Caco-2 (cell line): ENCODE data around the gene BCAS3. TPM values are rescaled to one million over a fixed set of nuclear protein-coding genes. Genes with fewer than 3 reads are reported as not detected.

Experiments used
- BruUV-seq: library from RNA; stranded (reverse); fragments of 400-500 nt; replicated peaks from 2 replicates; lab custom pipeline; 2021; lab: Mats Ljungman, UMichigan
- CTCF ChIA-PET: fragments of 300-600 bp; sonication (Branson Sonifier 250); formaldehyde crosslinking; loops from one replicate; lab custom pipeline; 2022; ENCODE audit warnings: antibody characterized with exemption; lab: Charles Lee
- POLR2A ChIA-PET: fragments of 300-600 bp; sonication (Branson Sonifier 250); formaldehyde crosslinking; loops from one replicate; lab custom pipeline; 2022; ENCODE audit warnings: antibody characterized with exemption; lab: Charles Lee
- DNase-seq, 2 experiments: peaks; one replicate each; pipeline versions ENCODE4 v3.0.0 to v3.0.0-alpha.2; 2020 to 2022
- H3K27me3 ChIP-seq: replicated peaks from 2 replicates; pipeline ENCODE4 v1.6.0; 2011; ENCODE audit warnings: low read length; ENCODE audit not compliant: control insufficient read depth, insufficient read depth
- H3K36me3 ChIP-seq: 2 replicates; pipeline ENCODE4 v1.5.1; 2011; ENCODE audit warnings: low read length; ENCODE audit not compliant: control insufficient read depth, insufficient read depth
- H3K4me1 ChIP-seq: fragments of 250-450 bp; sonication (Bioruptor Pico); 2 replicates; pipeline ENCODE4 v1.5.1; 2020; ENCODE audit warnings: mild to moderate bottlenecking
- H3K4me3 ChIP-seq: 2 replicates; pipeline ENCODE4 v1.5.1; 2011; ENCODE audit warnings: low read depth, mild to moderate bottlenecking, control low read depth, low read length
- H3K9me3 ChIP-seq: fragments of 250-450 bp; sonication (Bioruptor Pico); 2 replicates; pipeline ENCODE4 v1.5.1; 2020; ENCODE audit warnings: mild to moderate bottlenecking, moderate library complexity
- H3K27ac Mint-ChIP-seq: one replicate; pipeline ENCODE4 v1.8.0; 2022; ENCODE audit warnings: mixed read lengths; ENCODE audit not compliant: unreplicated experiment
- H3K27me3 Mint-ChIP-seq: one replicate; pipeline ENCODE4 v1.8.0; 2022; ENCODE audit warnings: mixed read lengths; ENCODE audit not compliant: insufficient read depth, unreplicated experiment
- H3K36me3 Mint-ChIP-seq: one replicate; pipeline ENCODE4 v1.8.0; 2022; ENCODE audit warnings: mild to moderate bottlenecking, mixed read lengths; ENCODE audit not compliant: insufficient read depth, unreplicated experiment
- H3K4me1 Mint-ChIP-seq: one replicate; pipeline ENCODE4 v1.8.0; 2022; ENCODE audit warnings: low read depth, mixed read lengths; ENCODE audit not compliant: unreplicated experiment
- H3K4me3 Mint-ChIP-seq: one replicate; pipeline ENCODE4 v1.8.0; 2022; ENCODE audit warnings: mild to moderate bottlenecking, moderate library complexity, mixed read lengths; ENCODE audit not compliant: unreplicated experiment
- H3K9me3 Mint-ChIP-seq: one replicate; pipeline ENCODE4 v1.8.0; 2022; ENCODE audit warnings: mixed read lengths; ENCODE audit not compliant: unreplicated experiment
- CTCF ChIP-seq, 2 experiments: fragments of 200-600 bp in 1 of 2; IDR thresholded peaks; 1 replicate in 1 of 2; 2 replicates in 1 of 2; pipeline versions ENCODE4 v1.5.1 to v1.8.0; 2011 to 2022; ENCODE audit warnings: antibody characterized with exemption in 1 of 2, control low read depth in 1 of 2, inconsistent platforms in 1 of 2, low read depth in 1 of 2, low read length in 1 of 2, mild to moderate bottlenecking in 1 of 2, moderate library complexity in 1 of 2; ENCODE audit not compliant: insufficient read depth in 1 of 2, severe bottlenecking in 1 of 2, unreplicated experiment in 1 of 2
- intact Hi-C: fragments of 100-400 bp; cut with micrococcal nuclease; formaldehyde crosslinking; loops from one replicate; pipeline ENCODE4 v1.10.0; 2022; ENCODE audit not compliant: unreplicated experiment
- total RNA-seq: library from RNA; stranded (reverse); gene quantifications from 2 replicates; pipeline ENCODE4 v1.2.3, GENCODE V29; 2022

The BCAS3 gene
- total RNA-seq, 1 experiment from 2014 or later, result 44.1 TPM

GRCh38 chr17:60653569-60653968 lies 24.1 kb upstream of the BCAS3 start:
- Mint-ChIP-seq H3K36me3 (peaks cover 36% of the 10 kb centered on the region), H3K4me3 (no peak overlapping the region), H3K27me3 (no peaks in the 10 kb centered on the region), H3K27ac (no peak overlapping the region), H3K9me3 (no peaks in the 10 kb centered on the region), H3K4me1 (no peaks in the 10 kb centered on the region)
- ChIA-PET CTCF (no interaction called here), POLR2A (no interaction called here)
- Histone ChIP-seq H3K4me3 (no peak overlapping the region), H3K9me3 (no peaks in the 10 kb centered on the region), H3K4me1 (no peaks in the 10 kb centered on the region), H3K27me3 (no peaks in the 10 kb centered on the region), H3K36me3 (no peaks in the 10 kb centered on the region)
- BruUV-seq, result no TSS peak
- TF ChIP-seq CTCF (IDR thresholded peaks at IDR 0.05; ENCODE audit: insufficient read depth in 1 of 2, low read depth in 1 of 2, low read length in 1 of 2, severe bottlenecking in 1 of 2, unreplicated experiment in 1 of 2), result no peak
- intact Hi-C loops, result no loop called here
- DNase-seq, result no peak

- CTCF ChIA-PET, result no interaction called here
- Mint-ChIP-seq H3K36me3 (peaks cover 12% of the 10 kb centered on the region), H3K27me3 (no peaks in the 10 kb centered on the region), H3K4me1 (no peaks in the 10 kb centered on the region), H3K4me3 (no peak overlapping the region), H3K9me3 (no peaks in the 10 kb centered on the region), H3K27ac (no peak overlapping the region)
- H3K36me3 ChIP-seq, result no peaks in the 10 kb centered on the region
- POLR2A ChIA-PET, result no interaction called here
- H3K9me3 ChIP-seq, result no peaks in the 10 kb centered on the region
- H3K27me3 ChIP-seq, result no peaks in the 10 kb centered on the region
- H3K4me3 ChIP-seq, result no peak overlapping the region
- BruUV-seq, result no TSS peak
- DNase-seq, result no peak
- intact Hi-C loops, result no loop called here
- no peaks in the 10 kb centered on the region for H3K4me1 ChIP-seq
- TF ChIP-seq CTCF (IDR thresholded peaks at IDR 0.05; ENCODE audit: insufficient read depth in 1 of 2, low read depth in 1 of 2, low read length in 1 of 2, severe bottlenecking in 1 of 2, unreplicated experiment in 1 of 2), result no peak
Measured at GRCh38 chr17:60656499-60656898, 21.2 kb upstream of the BCAS3 start.

DNA sequence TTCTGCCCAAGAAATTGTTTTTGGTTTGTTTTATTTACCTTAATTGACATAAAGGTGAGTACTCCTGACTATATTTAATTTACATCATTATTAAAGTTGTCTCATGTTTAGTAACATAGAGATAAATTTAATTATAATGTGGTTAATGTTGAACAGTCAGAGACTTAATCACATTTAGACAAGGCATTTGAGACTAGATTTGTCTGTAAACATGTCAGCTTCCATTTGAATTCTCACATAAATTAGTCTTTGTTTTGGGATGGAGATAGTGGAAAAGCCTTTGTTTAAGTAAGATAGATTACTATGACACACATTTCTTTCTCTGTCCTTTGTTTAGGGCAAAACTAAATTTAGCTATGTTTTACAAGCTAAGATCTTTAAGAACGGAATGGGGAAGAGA lies 18.5 kb upstream of the BCAS3 start:
- no TSS peak for BruUV-seq
- no peak overlapping the region for H3K27ac Mint-ChIP-seq
- Histone ChIP-seq H3K27me3 (no peaks in the 10 kb centered on the region), H3K4me1 (no peaks in the 10 kb centered on the region), H3K4me3 (no peak overlapping the region), H3K9me3 (no peaks in the 10 kb centered on the region), H3K36me3 (no peaks in the 10 kb centered on the region)
- ChIA-PET POLR2A (no interaction called here), CTCF (no interaction called here)
- DNase-seq, result no peak
- H3K27me3 Mint-ChIP-seq, result no peaks in the 10 kb centered on the region
- H3K9me3 Mint-ChIP-seq, result no peaks in the 10 kb centered on the region
- peaks cover 6% of the 10 kb centered on the region for H3K36me3 Mint-ChIP-seq
- TF ChIP-seq CTCF (IDR thresholded peaks at IDR 0.05; ENCODE audit: insufficient read depth in 1 of 2, low read depth in 1 of 2, low read length in 1 of 2, severe bottlenecking in 1 of 2, unreplicated experiment in 1 of 2), result no peak
- intact Hi-C loops, result no loop called here
- no peaks in the 10 kb centered on the region for H3K4me1 Mint-ChIP-seq
- H3K4me3 Mint-ChIP-seq, result no peak overlapping the region
